HEK293T (cell line): Measurements from ENCODE around the gene TRIP13.
A peak's percentile ranks its signal among the peaks of the same experiment; 100 is the strongest.
"Not testable (repeated sequence)": the region's sequence is repeated elsewhere in the genome, so short reads cannot be mapped to it uniquely, and the experiment has no call there.

Source experiments
- CTCF ChIA-PET: fragments of 350-600 bp; formaldehyde crosslinking; extraction: SDS; loops from one replicate; lab custom pipeline; 2021; ENCODE audit warnings: antibody characterized with exemption, inconsistent platforms; lab: Yijun Ruan, JAX
- POLR2A ChIA-PET: fragments of 350-600 bp; formaldehyde crosslinking; extraction: SDS; loops from one replicate; lab custom pipeline; 2020; ENCODE audit warnings: antibody characterized with exemption, inconsistent platforms; lab: Yijun Ruan, JAX
- DNase-seq: peaks from one replicate; pipeline ENCODE4 v3.0.0; 2012; ENCODE audit warnings: mixed read lengths; ENCODE audit errors: extremely low spot score
- ARNT ChIP-seq: fragments of 450-650 bp; IDR thresholded peaks from 2 replicates; pipeline ENCODE4 v1.6.1; 2017; ENCODE audit warnings: mild to moderate bottlenecking
- BHLHE40 ChIP-seq: fragments of 450-650 bp; IDR thresholded peaks from 2 replicates; pipeline ENCODE4 v1.6.1; 2016; ENCODE audit warnings: mild to moderate bottlenecking, moderate library complexity, borderline replicate concordance
- CTBP1 ChIP-seq: fragments of 450-650 bp; IDR thresholded peaks from 2 replicates; pipeline ENCODE4 v1.6.1; 2016; ENCODE audit warnings: borderline replicate concordance
- ELF4 ChIP-seq: fragments of 450-650 bp; IDR thresholded peaks from 2 replicates; pipeline ENCODE4 v1.6.1; 2017; ENCODE audit warnings: antibody characterized with exemption
- FOXA1 ChIP-seq: fragments of 450-650 bp; IDR thresholded peaks from 2 replicates; pipeline ENCODE4 v1.6.1; 2016; ENCODE audit warnings: mild to moderate bottlenecking
- FOXK2 ChIP-seq: fragments of 450-650 bp; IDR thresholded peaks from 2 replicates; pipeline ENCODE4 v1.6.1; 2016; ENCODE audit warnings: mild to moderate bottlenecking
- FOXM1 ChIP-seq: fragments of 450-650 bp; IDR thresholded peaks from 2 replicates; pipeline ENCODE4 v1.6.1; 2017; ENCODE audit warnings: mild to moderate bottlenecking, borderline replicate concordance
- HDGF ChIP-seq: fragments of 450-650 bp; IDR thresholded peaks from 2 replicates; pipeline ENCODE4 v1.6.1; 2017; ENCODE audit warnings: antibody characterized with exemption, borderline replicate concordance
- L3MBTL2 ChIP-seq: fragments of 450-650 bp; conservative IDR thresholded peaks from 2 replicates; pipeline ENCODE4 v1.6.1; 2016; ENCODE audit warnings: mild to moderate bottlenecking
- LEF1 ChIP-seq: fragments of 450-650 bp; IDR thresholded peaks from 2 replicates; pipeline ENCODE4 v1.6.1; 2017; ENCODE audit warnings: mild to moderate bottlenecking, borderline replicate concordance
- NFRKB ChIP-seq: fragments of 450-650 bp; IDR thresholded peaks from 2 replicates; pipeline ENCODE4 v1.6.1; 2016; ENCODE audit warnings: mild to moderate bottlenecking, moderate library complexity
- SP1 ChIP-seq: fragments of 450-650 bp; IDR thresholded peaks from 2 replicates; pipeline ENCODE4 v1.6.1; 2017
- SUZ12 ChIP-seq: fragments of 450-650 bp; IDR thresholded peaks from 2 replicates; pipeline ENCODE4 v1.6.1; 2016; ENCODE audit warnings: mild to moderate bottlenecking
- TARDBP ChIP-seq: fragments of 450-650 bp; IDR thresholded peaks from 2 replicates; pipeline ENCODE4 v1.6.1; 2016
- ZNF384 ChIP-seq: fragments of 450-650 bp; IDR thresholded peaks from 2 replicates; pipeline ENCODE4 v1.6.1; 2016
- TF ChIP-seq, protein P1 (sequence below): fragments of 450-650 bp; IDR thresholded peaks from 2 replicates; pipeline ENCODE4 v1.6.1; 2016

The TRIP13 gene

DNA sequence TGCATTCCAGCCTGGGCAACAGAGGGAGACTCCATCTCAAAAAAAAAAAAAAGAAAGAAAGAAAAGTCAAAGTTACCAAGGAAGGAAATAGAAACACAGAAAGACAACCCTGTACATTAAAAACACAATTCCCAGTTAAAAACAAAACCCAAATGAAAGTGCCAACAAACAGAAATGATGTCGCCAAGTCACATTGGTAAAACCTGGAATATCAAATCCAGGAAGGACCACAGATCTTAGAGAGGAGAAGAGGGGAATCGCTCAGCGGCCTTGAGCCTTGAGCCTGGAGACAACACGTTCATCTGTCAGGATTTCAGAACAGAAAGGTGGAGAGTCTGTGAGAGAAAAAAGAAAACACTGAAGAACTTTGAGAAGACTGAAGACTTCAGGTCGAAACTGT, 40.7 kb upstream of the TRIP13 start:
- ChIA-PET POLR2A (interaction anchor here (0.7 kb wide), 1 partner anchor 415 kb away, joined by 3 read pairs; no protein-coding TSS in a partner anchor), CTCF (no interaction called here)
- TF ChIP-seq FOXA1 (no peak), FOXK2 (no peak), CTBP1 (no peak), ZNF384 (no peak), SP1 (no peak)
- DNase-seq, result no peak

DNA sequence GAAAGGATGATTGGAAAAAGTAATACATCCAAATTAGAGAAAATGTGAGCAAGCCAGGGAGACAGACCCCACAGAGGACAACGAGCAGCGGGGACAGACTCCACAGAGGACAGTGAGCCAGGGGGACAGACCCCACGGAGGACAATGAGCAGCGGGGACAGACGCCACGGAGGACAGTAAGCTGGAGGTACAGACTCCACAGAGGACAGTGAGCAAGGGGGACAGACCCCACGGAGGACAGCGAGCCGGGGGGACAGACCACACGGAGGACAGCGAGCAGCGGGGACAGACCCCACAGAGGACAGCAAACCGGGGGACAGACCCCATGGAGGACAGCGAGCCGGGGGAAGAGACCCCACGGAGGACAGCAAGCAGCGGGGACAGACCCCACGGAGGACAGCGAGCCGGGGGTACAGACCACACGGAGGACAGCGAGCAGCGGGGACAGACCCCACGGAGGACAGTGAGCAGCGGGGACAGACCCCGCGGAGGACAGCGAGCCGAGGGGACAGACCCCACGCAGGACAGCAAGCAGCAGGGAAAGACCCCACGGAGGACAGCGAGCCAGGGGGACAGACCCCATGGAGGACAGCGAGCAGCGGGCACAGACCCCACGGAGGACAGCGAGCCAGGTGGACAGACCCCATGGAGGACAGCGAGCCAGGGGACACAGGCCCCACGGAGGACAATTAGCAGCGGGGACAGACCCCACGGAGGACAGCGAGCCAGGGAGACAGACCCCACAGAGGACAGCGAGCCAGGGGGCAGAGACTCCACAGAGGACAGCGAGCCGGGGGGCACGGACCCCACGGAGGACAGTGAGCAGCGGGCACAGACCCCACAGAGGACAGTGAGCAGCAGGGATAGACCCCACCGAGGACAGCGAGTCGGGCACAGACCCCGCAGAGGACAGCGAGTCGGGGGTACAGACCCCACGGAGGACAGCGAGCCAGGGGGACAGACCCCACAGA, 40.0 kb upstream of the TRIP13 start:
- TF ChIP-seq FOXM1, result no peak
- TF ChIP-seq, protein P1, sequence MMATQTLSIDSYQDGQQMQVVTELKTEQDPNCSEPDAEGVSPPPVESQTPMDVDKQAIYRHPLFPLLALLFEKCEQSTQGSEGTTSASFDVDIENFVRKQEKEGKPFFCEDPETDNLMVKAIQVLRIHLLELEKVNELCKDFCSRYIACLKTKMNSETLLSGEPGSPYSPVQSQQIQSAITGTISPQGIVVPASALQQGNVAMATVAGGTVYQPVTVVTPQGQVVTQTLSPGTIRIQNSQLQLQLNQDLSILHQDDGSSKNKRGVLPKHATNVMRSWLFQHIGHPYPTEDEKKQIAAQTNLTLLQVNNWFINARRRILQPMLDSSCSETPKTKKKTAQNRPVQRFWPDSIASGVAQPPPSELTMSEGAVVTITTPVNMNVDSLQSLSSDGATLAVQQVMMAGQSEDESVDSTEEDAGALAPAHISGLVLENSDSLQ, result no peak
- no peak for TF ChIP-seq ARNT
- TF ChIP-seq LEF1, result no peak
- no peak for TF ChIP-seq ZNF384
- TF ChIP-seq CTBP1, result no peak
- no peak for TF ChIP-seq NFRKB
- no peak for TF ChIP-seq TARDBP
- TF ChIP-seq ELF4, result no peak
- no peak for TF ChIP-seq FOXA1
- TF ChIP-seq SP1, result no peak
- TF ChIP-seq FOXK2, result no peak
- TF ChIP-seq SUZ12, result no peak
- no peak for TF ChIP-seq HDGF
- no peak for TF ChIP-seq BHLHE40
- TF ChIP-seq L3MBTL2, result no peak
- DNase-seq, result no peak
- ChIA-PET POLR2A (interaction anchor here (0.7 kb wide), 1 partner anchor 416 kb away, joined by 3 read pairs; no protein-coding TSS in a partner anchor), CTCF (no interaction called here)

DNA sequence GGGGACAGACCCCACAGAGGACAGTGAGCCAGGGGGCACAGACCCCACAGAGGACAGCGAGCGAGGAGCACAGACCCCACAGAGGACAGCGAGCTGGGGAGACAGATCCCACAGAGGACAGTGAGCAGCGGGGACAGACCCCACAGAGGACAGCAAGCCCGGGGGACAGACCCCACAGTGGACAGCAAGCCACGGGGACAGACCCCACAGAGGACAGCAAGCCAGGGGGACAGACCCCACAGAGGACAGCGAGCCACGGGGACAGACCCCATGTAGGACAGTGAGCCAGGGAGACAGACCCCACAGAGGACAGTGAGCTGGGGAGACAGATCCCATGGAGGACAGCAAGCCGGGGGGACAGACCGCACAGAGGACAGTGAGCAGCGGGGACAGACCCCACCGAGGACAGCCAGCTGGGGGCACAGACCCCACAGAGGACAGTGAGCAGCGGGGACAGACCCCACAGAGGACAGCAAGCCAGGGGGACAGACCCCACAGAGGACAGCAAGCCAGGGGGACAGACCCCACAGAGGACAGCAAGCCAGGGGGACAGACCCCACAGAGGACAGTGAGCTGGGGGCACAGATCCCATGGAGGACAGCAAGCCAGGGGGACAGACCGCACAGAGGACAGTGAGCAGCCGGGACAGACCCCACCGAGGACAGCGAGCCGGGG, 39.1 kb upstream of the TRIP13 start:
- DNase-seq, CTCF ChIA-PET: not testable (repeated sequence)
- POLR2A ChIA-PET, result interaction anchor here (0.7 kb wide), 1 partner anchor 9 kb away, joined by 3 read pairs; no protein-coding TSS in a partner anchor

DNA sequence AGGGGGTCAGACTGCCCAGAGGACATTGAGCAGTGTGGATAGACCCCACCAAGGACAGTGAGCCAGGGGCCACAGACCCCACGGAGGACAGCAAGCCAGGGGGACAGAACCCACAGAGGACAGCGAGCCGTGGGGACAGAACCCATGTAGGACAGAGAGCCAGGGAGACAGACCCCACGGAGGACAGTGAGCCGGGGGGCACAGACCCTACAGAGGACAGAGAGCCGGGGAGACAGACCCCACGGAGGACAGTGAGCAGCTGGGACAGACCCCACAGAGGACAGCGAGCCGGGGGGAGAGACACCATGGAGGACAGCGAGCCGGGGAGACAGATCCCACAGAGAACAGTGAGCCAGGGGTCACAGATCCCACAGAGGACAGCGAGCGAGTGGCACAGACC, 38.5 kb upstream of the TRIP13 start:
- TF ChIP-seq TARDBP (0 out of 2 replicates have a peak, but pooled peaks have one; percentile 6), SP1 (no peak)
- no peak for DNase-seq
- CTCF ChIA-PET, result no interaction called here
- POLR2A ChIA-PET, result interaction anchor here (0.7 kb wide), 2 partner anchors 8 to 34 kb away, joined by 3 read pairs; no protein-coding TSS in a partner anchor

DNA sequence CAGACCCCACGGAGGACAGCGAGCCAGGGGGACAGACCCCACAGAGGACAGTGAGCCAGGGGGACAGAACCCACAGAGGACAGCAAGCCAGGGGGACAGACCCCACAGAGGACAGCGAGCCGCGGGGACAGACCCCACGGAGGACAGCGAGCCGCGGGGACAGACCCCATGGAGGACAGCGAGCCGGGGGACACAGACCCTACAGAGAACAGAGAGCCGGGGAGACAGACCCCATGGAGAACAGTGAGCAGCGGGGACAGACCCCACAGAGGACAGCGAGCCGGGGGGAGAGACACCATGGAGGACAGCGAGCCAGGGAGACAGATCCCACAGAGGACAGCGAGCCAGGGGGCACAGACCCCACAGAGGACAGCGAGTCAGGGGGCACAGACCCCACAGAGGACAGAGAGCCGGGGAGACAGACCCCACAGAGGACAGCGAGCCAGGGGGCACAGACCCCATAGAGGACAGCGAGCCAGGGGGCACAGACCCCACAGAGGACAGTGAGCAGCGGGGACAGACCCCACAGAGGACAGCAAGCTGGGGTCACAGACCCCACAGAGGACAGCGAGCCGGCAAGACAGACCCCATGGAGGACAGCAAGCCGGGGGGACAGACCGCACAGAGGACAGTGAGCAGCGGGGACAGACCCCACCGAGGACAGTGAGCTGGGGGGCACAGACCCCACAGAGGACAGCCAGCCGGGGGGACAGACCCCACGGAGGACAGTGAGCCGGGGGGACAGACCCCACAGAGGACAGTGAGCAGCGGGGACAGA, 37.5 kb upstream of the TRIP13 start:
- ChIA-PET CTCF (no interaction called here), POLR2A (no interaction called here)
- no peak for DNase-seq
- TF ChIP-seq SP1 (no peak), L3MBTL2 (no peak), ZNF384 (no peak), BHLHE40 (no peak), HDGF (no peak), NFRKB (no peak), ARNT (no peak), LEF1 (no peak), TARDBP (no peak), FOXK2 (no peak), FOXM1 (no peak), ELF4 (no peak), CTBP1 (no peak), FOXA1 (no peak), SUZ12 (no peak)
- TF ChIP-seq, protein P1, result no peak

DNA sequence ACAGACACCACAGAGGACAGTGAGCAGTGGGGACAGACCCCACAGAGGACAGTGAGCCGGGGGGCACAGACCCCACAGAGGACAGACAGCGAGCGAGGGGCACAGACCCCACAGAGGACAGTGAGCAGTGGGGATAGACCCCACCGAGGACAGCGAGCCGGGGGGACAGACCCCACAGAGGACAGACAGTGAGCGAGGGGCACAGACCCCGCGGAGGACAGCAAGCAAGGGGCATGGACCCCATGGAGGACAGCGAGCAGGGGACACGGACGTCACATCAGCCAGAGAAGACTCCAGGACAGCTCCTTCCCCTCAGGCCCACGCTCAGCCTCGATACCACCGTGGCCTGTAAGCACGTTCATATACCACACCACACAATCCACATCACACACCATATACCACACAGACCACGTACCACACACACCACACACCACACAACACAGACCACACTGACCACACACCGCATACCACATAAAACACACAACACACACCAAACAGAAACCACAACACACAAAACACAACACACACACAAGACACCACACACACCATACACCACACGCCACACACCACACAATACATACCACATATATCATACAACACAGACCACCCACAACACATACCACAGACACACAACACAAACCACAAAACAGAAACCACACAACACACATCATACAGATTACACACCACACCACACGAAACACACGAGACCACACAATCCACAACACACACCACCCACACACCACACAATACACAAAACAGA, 36.7 kb upstream of the TRIP13 start:
- no peak for TF ChIP-seq LEF1
- peak; percentile 96 for TF ChIP-seq TARDBP
- CTCF ChIA-PET, result no interaction called here
- no peak for DNase-seq
- POLR2A ChIA-PET, result no interaction called here
